ENCODE results near the gene MRPL54.
"Not testable (repeated sequence)": the region's sequence is repeated elsewhere in the genome, so short reads cannot be mapped to it uniquely, and the experiment has no call there.

MRPL54 gene

GRCh38 chr19:3743486-3743885 is 19.0 kb upstream of the MRPL54 start:
- no peak for DNase-seq

- no peak for DNase-seq
These were observed 17.0 kb upstream of the MRPL54 start for GRCh38 chr19:3745363-3746045.

DNA sequence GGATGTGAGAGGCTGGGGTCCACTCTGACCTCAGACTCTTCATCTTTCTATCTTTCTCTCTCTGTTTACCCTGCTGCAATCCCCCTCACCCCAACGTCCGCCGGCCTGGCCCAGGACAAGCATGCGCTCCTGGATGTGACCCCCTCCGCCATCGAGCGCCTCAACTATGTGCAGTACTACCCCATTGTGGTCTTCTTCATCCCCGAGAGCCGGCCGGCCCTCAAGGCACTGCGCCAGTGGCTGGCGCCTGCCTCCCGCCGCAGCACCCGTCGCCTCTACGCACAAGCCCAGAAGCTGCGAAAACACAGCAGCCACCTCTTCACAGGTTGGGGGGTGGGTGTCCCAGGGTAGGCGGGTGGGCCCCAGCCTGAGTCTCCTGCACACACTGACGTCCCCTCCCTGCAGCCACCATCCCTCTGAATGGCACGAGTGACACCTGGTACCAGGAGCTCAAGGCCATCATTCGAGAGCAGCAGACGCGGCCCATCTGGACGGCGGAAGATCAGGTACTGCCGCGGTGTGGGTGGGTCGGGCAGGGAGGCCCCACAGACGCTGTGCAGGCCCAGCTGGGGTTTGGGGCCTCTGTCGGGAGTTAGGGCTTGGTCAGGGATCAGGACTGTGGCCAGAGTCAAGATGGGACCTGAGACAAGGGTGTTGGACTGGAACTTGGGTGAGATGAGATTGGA is 16.0 kb upstream of the MRPL54 start:
- no peak for DNase-seq

- no peak for DNase-seq
These were observed 13.5 kb upstream of the MRPL54 start for GRCh38 chr19:3748965-3749364.

- DNase-seq = no peak
These were observed 12.3 kb upstream of the MRPL54 start for GRCh38 chr19:3750211-3750610.

DNA sequence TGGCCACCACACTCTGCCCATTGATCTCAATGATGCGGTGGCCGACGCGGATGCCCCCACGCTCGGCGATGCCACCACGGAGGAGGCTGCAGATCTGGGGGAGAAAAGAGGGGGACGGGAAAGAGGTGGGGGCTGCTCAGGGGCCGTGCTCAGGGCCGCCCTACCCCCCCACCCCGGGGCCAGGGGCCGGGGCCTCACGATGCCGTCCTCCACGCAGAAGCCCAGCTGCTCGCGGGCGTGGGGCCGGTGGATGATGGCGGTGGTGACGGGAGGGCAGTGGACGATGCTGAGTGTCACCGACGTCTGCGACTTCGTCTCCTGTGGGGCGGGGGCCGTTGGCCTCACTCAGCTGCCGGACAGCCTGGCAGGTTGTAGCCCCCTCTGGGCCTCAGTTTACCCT is 11.2 kb upstream of the MRPL54 start:
- DNase-seq = no peak

GRCh38 chr19:3752492-3752891 is 10.0 kb upstream of the MRPL54 start:
- no peak for DNase-seq

GRCh38 chr19:3753631-3754410 is 8.7 kb upstream of the MRPL54 start:
- DNase-seq = no peak

GRCh38 chr19:3757705-3758104 is 4.8 kb upstream of the MRPL54 start:
- DNase-seq = not testable (repeated sequence)

- DNase-seq = not testable (repeated sequence)
These were observed 4.2 kb upstream of the MRPL54 start for GRCh38 chr19:3758297-3758696.

DNA sequence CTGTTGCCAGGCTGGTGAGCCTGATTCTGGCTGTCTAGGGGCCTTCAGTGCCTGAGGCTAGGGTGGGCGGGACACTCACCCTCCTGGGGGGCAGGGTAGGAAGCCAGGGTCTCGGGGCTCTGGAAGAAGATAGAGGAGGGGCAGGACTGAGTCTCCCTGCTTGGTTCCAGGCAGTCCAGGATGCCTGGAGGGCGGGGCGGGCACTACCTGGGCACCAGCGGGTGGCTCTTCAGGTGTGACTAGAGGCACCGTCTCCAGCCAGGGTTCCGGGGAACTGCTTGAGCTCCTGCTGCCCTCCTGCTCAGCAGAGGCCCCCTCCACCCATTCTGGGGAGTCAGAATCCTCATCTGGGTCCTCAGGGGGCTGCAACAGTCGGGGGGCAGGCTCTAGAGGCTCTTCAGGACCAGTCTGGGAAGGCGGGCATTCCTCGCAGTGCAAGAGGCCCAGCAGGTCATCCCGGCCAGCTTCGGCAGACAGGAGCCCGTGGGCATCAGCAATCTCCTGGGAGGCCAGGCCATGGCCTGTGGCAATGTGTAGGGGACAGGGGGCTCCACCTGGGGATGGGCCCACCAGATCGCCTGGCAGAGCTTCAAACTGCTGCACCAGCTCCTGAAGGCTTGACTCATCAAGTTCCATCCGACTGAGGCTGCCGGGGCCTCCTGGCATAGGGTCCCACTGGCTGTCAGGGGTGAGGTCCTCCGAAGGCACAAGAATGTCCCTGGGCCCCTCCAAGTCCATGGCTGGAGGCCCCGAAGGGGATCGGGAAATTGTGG is 2.8 kb upstream of the MRPL54 start:
- no peak for DNase-seq

DNA sequence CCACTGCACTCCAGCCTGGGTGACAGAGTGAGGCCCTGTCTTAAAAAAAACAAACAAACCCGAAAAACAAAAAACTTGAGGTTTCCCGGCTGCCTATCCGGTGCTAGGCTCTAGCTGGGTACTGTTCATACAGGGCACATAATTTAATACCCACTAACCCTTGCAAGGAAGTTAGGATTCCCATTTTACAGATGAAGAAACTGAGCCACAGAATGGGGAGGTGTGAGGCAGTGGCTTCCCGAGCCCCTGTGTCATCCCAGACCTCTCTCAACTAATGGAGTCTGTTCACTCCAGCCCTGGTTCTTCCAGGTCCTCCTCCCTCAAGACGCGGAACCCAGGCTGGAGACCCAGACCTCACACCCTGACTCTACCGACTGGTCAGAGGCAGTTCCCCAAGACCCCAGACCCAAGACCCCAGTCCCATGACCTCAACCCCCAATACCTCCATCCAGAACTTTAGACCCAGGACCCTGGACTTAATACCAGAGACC is 1.6 kb upstream of the MRPL54 start:
- DNase-seq = no peak

DNA sequence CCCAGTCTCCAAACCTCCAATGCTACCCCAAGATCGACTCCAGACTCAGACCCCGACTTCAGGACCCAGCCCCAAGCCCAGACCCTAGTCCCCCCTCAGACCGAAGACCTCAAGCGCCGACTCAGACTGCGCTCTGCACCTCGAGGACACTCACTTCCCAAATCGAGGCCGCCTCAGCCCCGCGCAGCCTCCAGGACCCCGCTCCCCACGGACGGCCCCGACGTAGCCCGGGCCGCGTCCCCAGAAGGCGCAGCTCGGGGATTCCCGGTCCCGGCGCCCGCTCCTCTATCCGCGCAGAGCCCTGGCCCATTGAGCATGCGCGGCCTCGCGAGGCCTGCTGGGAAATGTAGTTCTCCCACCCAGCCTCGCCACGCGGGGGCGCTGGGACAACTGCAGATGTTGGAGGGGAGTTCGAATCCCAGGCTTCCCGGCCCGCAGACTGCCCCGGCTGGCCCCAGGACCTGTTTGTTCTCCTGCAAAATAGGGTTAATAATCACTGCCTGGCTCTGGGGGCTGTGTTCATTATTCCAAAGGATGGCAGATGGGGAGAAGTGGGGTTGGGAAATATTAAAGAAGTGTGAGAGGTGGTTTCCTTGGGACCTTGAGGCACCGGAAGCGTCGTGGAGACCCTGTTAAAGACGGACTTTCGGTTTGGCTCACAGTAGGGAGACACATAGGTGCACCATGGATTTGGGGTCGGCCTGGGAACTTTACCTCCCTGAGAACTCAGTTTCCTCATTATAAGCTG is 926 bp upstream of the MRPL54 start, which contains the start of gene APBA3:
APBA3 (minus strand) TSS at position 311 of the 748 bp plus-strand sequence. CDS start 1,428 bp downstream, outside the sequence.
- peak; percentile 66 for DNase-seq

DNA sequence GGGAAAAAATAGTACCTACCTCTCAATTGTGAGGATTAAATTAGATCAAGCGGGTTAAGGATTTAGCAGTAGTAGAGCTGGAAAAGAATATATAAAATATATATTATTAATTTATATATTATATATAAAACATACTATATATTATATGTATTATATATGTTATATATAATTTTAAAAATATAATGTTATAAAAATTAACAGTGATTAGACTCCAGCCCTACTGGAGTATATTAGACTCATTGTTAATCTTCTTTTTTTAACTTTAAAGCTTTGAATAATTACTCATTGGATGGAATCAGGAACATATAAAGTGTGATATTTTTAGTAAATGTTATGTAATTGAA is 380 bp upstream of the MRPL54 start:
- DNase-seq = no peak

GRCh38 chr19:3765121-3765520 is 2.6 kb downstream of the MRPL54 start:
- no peak for DNase-seq

GRCh38 chr19:3765757-3766156 is 3.3 kb downstream of the MRPL54 start:
- not testable (repeated sequence) for DNase-seq

DNA sequence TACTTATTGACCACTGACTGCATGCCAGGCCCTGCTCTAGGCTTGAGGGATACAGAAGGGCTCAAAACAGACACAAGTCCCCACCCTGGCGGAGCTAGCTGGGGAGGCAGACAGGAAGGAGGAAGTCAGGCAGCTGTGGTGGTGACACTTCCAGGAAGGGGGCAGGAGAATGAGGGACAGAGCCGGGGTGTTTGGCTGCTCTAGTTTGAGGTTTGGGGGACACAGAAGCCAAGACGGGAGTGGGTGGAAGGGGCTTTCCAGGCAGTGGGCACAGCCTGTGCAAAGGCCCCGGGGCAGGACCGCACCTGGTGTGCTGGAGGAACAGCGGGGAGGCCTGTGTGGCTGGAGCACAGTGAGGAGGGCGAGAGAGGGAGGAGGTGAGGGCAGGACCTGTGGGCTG is 4.0 kb downstream of the MRPL54 start:
- no peak for DNase-seq

GRCh38 chr19:3767050-3767449 is 4.6 kb downstream of the MRPL54 start:
- DNase-seq = no peak

DNA sequence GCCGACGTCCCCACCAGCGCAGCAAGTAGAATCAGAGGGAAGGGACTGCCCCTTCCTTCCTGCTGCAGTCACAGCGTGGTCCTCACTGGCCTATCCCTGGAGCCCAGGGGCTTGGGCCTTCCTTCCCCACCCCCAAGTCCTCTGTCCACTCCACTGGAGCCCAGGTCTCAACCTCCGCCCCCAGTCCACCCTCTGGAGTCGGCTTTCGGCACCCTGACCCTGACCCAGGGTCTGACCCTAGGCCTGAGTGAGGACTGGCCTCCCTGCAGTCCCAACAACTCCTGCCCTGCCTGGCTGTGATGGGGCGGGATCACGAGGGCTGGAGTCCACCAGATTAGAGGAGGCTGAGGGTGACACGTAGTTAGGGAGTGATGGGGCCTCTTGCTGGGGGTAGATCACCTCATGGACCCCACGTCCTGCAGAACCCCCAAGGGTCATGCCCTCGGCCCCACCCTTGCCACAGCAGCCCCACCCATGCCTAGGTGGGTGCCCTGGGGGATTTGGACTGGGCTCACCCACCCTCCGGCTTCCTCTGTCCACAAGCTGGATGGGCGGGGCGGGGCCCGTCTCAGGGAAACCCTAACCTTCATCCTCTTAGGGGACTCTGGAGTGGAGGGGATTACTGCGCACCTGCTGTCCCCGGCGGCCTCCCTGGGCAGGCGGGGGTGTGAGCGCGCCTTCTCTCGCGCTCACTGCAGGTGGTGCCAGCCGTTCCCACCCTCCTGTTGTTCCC is 5.7 kb downstream of the MRPL54 start:
- no peak for DNase-seq

DNA sequence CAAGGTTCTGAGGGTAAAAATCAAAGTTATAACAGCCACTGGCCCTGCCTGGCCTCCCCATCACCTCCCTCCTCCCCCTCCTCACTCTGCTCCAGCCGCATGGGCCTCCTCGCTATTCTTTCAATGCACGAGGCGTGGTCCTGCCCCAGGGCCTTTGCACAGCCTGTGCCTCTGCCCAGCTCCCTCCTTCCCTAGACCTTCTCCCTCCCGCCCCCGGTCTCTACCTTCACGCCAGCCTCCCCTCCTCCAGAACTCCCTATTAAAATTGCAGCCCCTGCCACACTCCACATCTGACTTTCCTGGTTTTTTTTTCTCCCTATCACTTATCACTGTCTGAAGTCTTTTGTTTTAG is 6.2 kb downstream of the MRPL54 start:
- no peak for DNase-seq

- DNase-seq = no peak
These were observed 7.0 kb downstream of the MRPL54 start for GRCh38 chr19:3769494-3769893.
